G401 (cell line): Measurements from ENCODE around the gene ADAMTSL2. TPM values are rescaled to one million over a fixed set of nuclear protein-coding genes. Genes with fewer than 3 reads are reported as not detected.
"Not testable (repeated sequence)": the region's sequence is repeated elsewhere in the genome, so short reads cannot be mapped to it uniquely, and the experiment has no call there.

Experiments
- DNase-seq: peaks from one replicate; pipeline ENCODE4 v3.0.0-alpha.2; 2015; ENCODE audit warnings: low spot score
- in situ Hi-C: cut with HindIII; loops from 2 replicates; pipeline ENCODE4 v1.10.0; 2016; ENCODE audit warnings: low sequenced_read_pairs, mixed read lengths
- total RNA-seq: library from RNA; depleted of rRNA; stranded (reverse); fragments of >200 nt; shearing (Covaris generic); gene quantifications from 2 replicates; pipeline ENCODE4 v1.2.3, GENCODE V29; 2014

Gene ADAMTSL2
- total RNA-seq, 1 experiment from 2014 or later = not detected

- no peak for DNase-seq
- in situ Hi-C loops = no loop called here
These were observed 11.2 kb downstream of the ADAMTSL2 start for GRCh38 chr9:133545494-133546286.

- no peak for DNase-seq
- in situ Hi-C loops = no loop called here
These were observed 11.8 kb downstream of the ADAMTSL2 start for GRCh38 chr9:133546287-133546680.

GRCh38 chr9:133547116-133547515 is 12.6 kb downstream of the ADAMTSL2 start:
- no peak for DNase-seq
- in situ Hi-C loops = no loop called here

GRCh38 chr9:133551446-133551845 is 16.9 kb downstream of the ADAMTSL2 start:
- in situ Hi-C loops = no loop called here
- no peak for DNase-seq

GRCh38 chr9:133552236-133552635 is 17.7 kb downstream of the ADAMTSL2 start:
- no peak for DNase-seq
- in situ Hi-C loops = no loop called here

- in situ Hi-C loops = no loop called here
- no peak for DNase-seq
These were observed 18.6 kb downstream of the ADAMTSL2 start for GRCh38 chr9:133553123-133553522.

- no peak for DNase-seq
- in situ Hi-C loops = no loop called here
These were observed 19.6 kb downstream of the ADAMTSL2 start for GRCh38 chr9:133553973-133554713.

- in situ Hi-C loops = no loop called here
- DNase-seq = no peak
These were observed 20.2 kb downstream of the ADAMTSL2 start for GRCh38 chr9:133554729-133555128.

- in situ Hi-C loops = no loop called here
- DNase-seq = no peak
These were observed 21.9 kb downstream of the ADAMTSL2 start for GRCh38 chr9:133556354-133556753.

GRCh38 chr9:133557581-133557980 is 23.1 kb downstream of the ADAMTSL2 start:
- in situ Hi-C loops = no loop called here
- no peak for DNase-seq

- in situ Hi-C loops = no loop called here
- no peak for DNase-seq
These were observed 24.0 kb downstream of the ADAMTSL2 start for GRCh38 chr9:133558191-133559126.

GRCh38 chr9:133560311-133560710 is 25.8 kb downstream of the ADAMTSL2 start:
- in situ Hi-C loops = no loop called here
- no peak for DNase-seq

GRCh38 chr9:133560944-133561343 is 26.4 kb downstream of the ADAMTSL2 start:
- in situ Hi-C loops = no loop called here
- no peak for DNase-seq

- in situ Hi-C loops = no loop called here
- no peak for DNase-seq
These were observed 27.6 kb downstream of the ADAMTSL2 start for GRCh38 chr9:133561976-133562554.

- in situ Hi-C loops = no loop called here
- DNase-seq = no peak
These were observed 28.2 kb downstream of the ADAMTSL2 start for GRCh38 chr9:133562611-133563290.

GRCh38 chr9:133563291-133563796 is 28.8 kb downstream of the ADAMTSL2 start:
- in situ Hi-C loops = no loop called here

GRCh38 chr9:133563814-133564213 is 29.3 kb downstream of the ADAMTSL2 start:
- DNase-seq, in situ Hi-C loops: not testable (repeated sequence)

More at GRCh38 chr9:133563291-133563796, 28.8 kb downstream of the ADAMTSL2 start:
- DNase-seq = no peak

- in situ Hi-C loops = no loop called here
- no peak for DNase-seq
These were observed 30.1 kb downstream of the ADAMTSL2 start for GRCh38 chr9:133564451-133565116.
